ENCODE data around the gene FSTL5.

FSTL5 gene

DNA sequence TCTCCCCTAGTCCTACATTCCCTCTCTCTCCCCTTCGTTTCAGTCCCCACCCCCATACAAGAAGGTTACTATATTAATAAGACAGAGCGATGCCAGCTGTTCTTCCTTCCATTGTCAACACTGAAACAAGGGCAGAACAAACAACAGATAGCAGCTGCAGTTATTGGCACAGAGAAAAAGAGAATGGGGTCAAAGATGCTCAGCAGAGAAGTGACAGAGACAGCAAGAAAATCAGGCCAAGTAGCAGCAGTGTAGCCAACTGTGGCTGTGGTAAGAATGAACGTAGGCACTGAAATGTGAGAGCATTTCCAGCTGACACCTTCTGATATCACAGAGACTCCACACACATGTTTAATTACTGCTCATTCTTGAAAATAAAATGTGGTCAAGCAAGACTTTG lies 641.8 kb downstream of the FSTL5 start:
- Histone ChIP-seq H3K36me3 (ENCODE audit: insufficient read depth, low read length) (no peaks in the 10 kb centered on the region), H3K4me1 (ENCODE audit: insufficient read depth, low read length) (peaks cover 19% of the 10 kb centered on the region; the same call in 1 of the 2 replicates), H3K4me3 (ENCODE audit: low read length) (no peak overlapping the region), H3K9ac (ENCODE audit: low read depth, low read length) (no peak overlapping the region), H3K9me3 (ENCODE audit: insufficient read depth, low read depth, low read length) (no peaks in the 10 kb centered on the region), H3K27me3 (ENCODE audit: insufficient read depth, low read length) (no peaks in the 10 kb centered on the region), H3K27ac (ENCODE audit: low read depth, low read length) (no peak overlapping the region)
- WGBS: 91% methylated on average over 3 of the region's 3 CpGs

DNA sequence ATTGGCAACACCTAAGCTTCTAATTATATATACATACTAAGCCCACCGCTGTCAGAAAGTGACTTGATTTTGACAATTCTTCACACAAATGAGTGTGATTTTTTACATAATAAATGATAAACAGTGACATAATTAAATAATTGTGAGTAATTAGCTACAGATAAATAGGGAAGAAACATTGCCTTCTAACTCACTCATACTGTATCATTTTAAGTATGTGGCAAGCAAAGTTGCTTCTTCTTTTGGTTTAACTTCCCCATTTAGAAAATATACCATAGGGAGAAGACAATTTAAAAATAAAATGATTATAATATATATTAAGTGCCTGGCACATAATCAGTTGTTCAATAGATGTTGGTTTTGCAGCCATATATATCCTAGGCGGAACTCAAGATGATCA lies 644.2 kb downstream of the FSTL5 start:
- Histone ChIP-seq H3K27me3 (ENCODE audit: insufficient read depth, low read length) (no peaks in the 10 kb centered on the region), H3K36me3 (ENCODE audit: insufficient read depth, low read length) (no peaks in the 10 kb centered on the region), H3K4me1 (ENCODE audit: insufficient read depth, low read length) (peaks cover 14% of the 10 kb centered on the region; the same call in 1 of the 2 replicates), H3K27ac (ENCODE audit: low read depth, low read length) (no peak overlapping the region), H3K9me3 (ENCODE audit: insufficient read depth, low read depth, low read length) (no peaks in the 10 kb centered on the region), H3K4me3 (ENCODE audit: low read length) (no peak overlapping the region), H3K9ac (ENCODE audit: low read depth, low read length) (no peak overlapping the region)
- 100% methylated on average over 1 of the region's 2 CpGs for WGBS

GRCh38 chr4:161517941-161518340 lies 645.9 kb downstream of the FSTL5 start:
- H3K4me1 ChIP-seq (ENCODE audit: insufficient read depth, low read length): no peaks in the 10 kb centered on the region
- 92% methylated on average over 3 of the region's 3 CpGs for WGBS
- H3K36me3 ChIP-seq (ENCODE audit: insufficient read depth, low read length): no peaks in the 10 kb centered on the region

DNA sequence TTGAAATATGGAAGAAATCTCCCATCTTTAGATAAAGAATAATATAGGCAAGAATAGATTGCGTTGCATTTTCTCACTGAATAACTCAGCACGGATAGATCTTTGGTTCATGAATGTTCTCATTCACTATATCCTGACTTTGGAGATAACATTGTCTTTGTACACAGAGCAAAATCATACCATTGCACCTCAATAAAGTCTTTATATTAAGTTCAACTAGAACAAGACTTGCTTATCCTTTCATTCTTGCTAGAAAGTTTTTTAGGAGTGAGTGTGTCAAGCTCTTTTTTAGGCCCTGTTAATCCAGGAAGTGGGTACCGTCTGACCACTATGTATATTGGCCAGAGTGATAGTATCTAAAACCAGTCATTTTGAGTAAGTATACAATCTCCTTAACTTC lies 658.7 kb downstream of the FSTL5 start:
- Histone ChIP-seq H3K9ac (ENCODE audit: low read depth, low read length) (no peak overlapping the region), H3K27ac (ENCODE audit: low read depth, low read length) (no peak overlapping the region), H3K4me1 (ENCODE audit: insufficient read depth, low read length) (no peaks in the 10 kb centered on the region), H3K9me3 (ENCODE audit: insufficient read depth, low read depth, low read length) (no peaks in the 10 kb centered on the region), H3K36me3 (ENCODE audit: insufficient read depth, low read length) (no peaks in the 10 kb centered on the region), H3K4me3 (ENCODE audit: low read length) (no peak overlapping the region), H3K27me3 (ENCODE audit: insufficient read depth, low read length) (no peaks in the 10 kb centered on the region)
- 98% methylated on average over 3 of the region's 3 CpGs for WGBS

More at GRCh38 chr4:161517941-161518340, 645.9 kb downstream of the FSTL5 start:
- no peaks in the 10 kb centered on the region for H3K9me3 ChIP-seq (ENCODE audit: insufficient read depth, low read depth, low read length)
- no peaks in the 10 kb centered on the region for H3K27me3 ChIP-seq (ENCODE audit: insufficient read depth, low read length)
- no peak overlapping the region for H3K9ac ChIP-seq (ENCODE audit: low read depth, low read length)
- no peak overlapping the region for H3K4me3 ChIP-seq (ENCODE audit: low read length)
- no peak overlapping the region for H3K27ac ChIP-seq (ENCODE audit: low read depth, low read length)

DNA sequence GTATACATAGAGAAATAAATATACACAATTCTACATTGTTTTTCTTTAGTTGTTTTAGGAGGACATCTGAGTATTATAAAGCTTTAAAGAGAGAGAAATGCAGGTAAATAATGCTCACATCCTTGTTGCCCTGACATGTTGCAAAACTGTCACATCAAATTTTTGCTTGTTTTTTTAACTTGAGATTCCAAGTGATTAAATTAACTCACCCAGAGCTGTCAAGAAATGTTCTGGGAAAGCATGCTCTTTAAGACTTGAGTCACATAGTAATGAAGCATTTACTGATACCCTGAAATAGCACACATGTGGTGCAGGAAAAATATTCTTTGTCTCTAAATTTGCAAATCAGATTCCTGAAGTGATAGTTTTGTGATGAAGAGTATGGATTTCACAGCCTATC lies 665.6 kb downstream of the FSTL5 start:
- Histone ChIP-seq H3K27me3 (ENCODE audit: insufficient read depth, low read length) (no peaks in the 10 kb centered on the region), H3K4me3 (ENCODE audit: low read length) (no peak overlapping the region), H3K9ac (ENCODE audit: low read depth, low read length) (no peak overlapping the region), H3K9me3 (ENCODE audit: insufficient read depth, low read depth, low read length) (no peaks in the 10 kb centered on the region), H3K4me1 (ENCODE audit: insufficient read depth, low read length) (no peaks in the 10 kb centered on the region), H3K27ac (ENCODE audit: low read depth, low read length) (no peak overlapping the region), H3K36me3 (ENCODE audit: insufficient read depth, low read length) (no peaks in the 10 kb centered on the region)

- Histone ChIP-seq H3K27me3 (ENCODE audit: insufficient read depth, low read length) (no peaks in the 10 kb centered on the region), H3K9me3 (ENCODE audit: insufficient read depth, low read depth, low read length) (no peaks in the 10 kb centered on the region), H3K27ac (ENCODE audit: low read depth, low read length) (no peak overlapping the region), H3K4me3 (ENCODE audit: low read length) (no peak overlapping the region), H3K4me1 (ENCODE audit: insufficient read depth, low read length) (no peaks in the 10 kb centered on the region), H3K36me3 (ENCODE audit: insufficient read depth, low read length) (no peaks in the 10 kb centered on the region), H3K9ac (ENCODE audit: low read depth, low read length) (no peak overlapping the region)
- 100% methylated on average over 1 of the region's 1 CpG for WGBS
Observed at GRCh38 chr4:161486461-161486860, 677.3 kb downstream of the FSTL5 start.

GRCh38 chr4:161466316-161466715 lies 697.5 kb downstream of the FSTL5 start:
- Histone ChIP-seq H3K9me3 (ENCODE audit: insufficient read depth, low read depth, low read length) (no peaks in the 10 kb centered on the region), H3K4me3 (ENCODE audit: low read length) (no peak overlapping the region), H3K9ac (ENCODE audit: low read depth, low read length) (no peak overlapping the region), H3K27me3 (ENCODE audit: insufficient read depth, low read length) (no peaks in the 10 kb centered on the region), H3K4me1 (ENCODE audit: insufficient read depth, low read length) (peaks cover 5% of the 10 kb centered on the region; the same call in 1 of the 2 replicates), H3K36me3 (ENCODE audit: insufficient read depth, low read length) (no peaks in the 10 kb centered on the region), H3K27ac (ENCODE audit: low read depth, low read length) (no peak overlapping the region)
- WGBS: 98% methylated on average over 4 of the region's 4 CpGs

- Histone ChIP-seq H3K4me1 (ENCODE audit: insufficient read depth, low read length) (peaks cover 5% of the 10 kb centered on the region; the same call in 1 of the 2 replicates), H3K27ac (ENCODE audit: low read depth, low read length) (no peak overlapping the region), H3K4me3 (ENCODE audit: low read length) (no peak overlapping the region), H3K9ac (ENCODE audit: low read depth, low read length) (no peak overlapping the region), H3K36me3 (ENCODE audit: insufficient read depth, low read length) (no peaks in the 10 kb centered on the region), H3K27me3 (ENCODE audit: insufficient read depth, low read length) (no peaks in the 10 kb centered on the region), H3K9me3 (ENCODE audit: insufficient read depth, low read depth, low read length) (no peaks in the 10 kb centered on the region)
- 99% methylated on average over 1 of the region's 2 CpGs for WGBS
Observed at GRCh38 chr4:161463436-161463835, 700.4 kb downstream of the FSTL5 start.

- no peak overlapping the region for H3K4me3 ChIP-seq (ENCODE audit: low read length)
- H3K36me3 ChIP-seq (ENCODE audit: insufficient read depth, low read length): no peaks in the 10 kb centered on the region
- H3K4me1 ChIP-seq (ENCODE audit: insufficient read depth, low read length): peaks cover 5% of the 10 kb centered on the region; the same call in 1 of the 2 replicates
- no peaks in the 10 kb centered on the region for H3K9me3 ChIP-seq (ENCODE audit: insufficient read depth, low read depth, low read length)
- no peaks in the 10 kb centered on the region for H3K27me3 ChIP-seq (ENCODE audit: insufficient read depth, low read length)
- WGBS: 94% methylated on average over 3 of the region's 3 CpGs
- no peak overlapping the region for H3K9ac ChIP-seq (ENCODE audit: low read depth, low read length)
- H3K27ac ChIP-seq (ENCODE audit: low read depth, low read length): no peak overlapping the region
Observed at GRCh38 chr4:161457906-161458305, 705.9 kb downstream of the FSTL5 start.

GRCh38 chr4:161457311-161457710 lies 706.5 kb downstream of the FSTL5 start:
- Histone ChIP-seq H3K27me3 (ENCODE audit: insufficient read depth, low read length) (no peaks in the 10 kb centered on the region), H3K36me3 (ENCODE audit: insufficient read depth, low read length) (no peaks in the 10 kb centered on the region), H3K27ac (ENCODE audit: low read depth, low read length) (no peak overlapping the region), H3K4me1 (ENCODE audit: insufficient read depth, low read length) (peaks cover 5% of the 10 kb centered on the region; the same call in 1 of the 2 replicates), H3K9ac (ENCODE audit: low read depth, low read length) (no peak overlapping the region), H3K9me3 (ENCODE audit: insufficient read depth, low read depth, low read length) (no peaks in the 10 kb centered on the region), H3K4me3 (ENCODE audit: low read length) (no peak overlapping the region)
- 92% methylated on average over 1 of the region's 1 CpG for WGBS

DNA sequence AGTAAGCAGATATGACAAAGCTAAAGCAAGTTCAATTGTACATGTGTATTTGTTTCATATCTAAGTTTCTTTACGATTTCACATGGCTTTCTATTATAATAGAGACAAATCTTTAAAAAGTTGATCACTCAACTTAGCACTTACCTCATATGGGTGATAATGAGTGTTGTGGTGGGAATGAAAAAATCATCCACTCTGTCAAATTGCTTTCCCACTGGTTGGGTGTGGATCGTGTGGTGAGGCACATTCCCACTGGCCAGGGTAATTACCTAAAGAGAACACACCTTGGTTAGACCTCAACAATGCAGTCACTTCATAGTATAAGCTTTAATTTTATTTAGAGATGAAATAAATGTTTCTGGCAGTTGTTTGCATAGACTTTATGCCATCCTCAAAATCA lies 708.9 kb downstream of the FSTL5 start:
- H3K9me3 ChIP-seq (ENCODE audit: insufficient read depth, low read depth, low read length): no peaks in the 10 kb centered on the region
- no peak overlapping the region for H3K27ac ChIP-seq (ENCODE audit: low read depth, low read length)
- no peak overlapping the region for H3K9ac ChIP-seq (ENCODE audit: low read depth, low read length)
- H3K27me3 ChIP-seq (ENCODE audit: insufficient read depth, low read length): no peaks in the 10 kb centered on the region
- no CpG with 5 or more reads among the region's 2 CpGs for WGBS
- no peaks in the 10 kb centered on the region for H3K36me3 ChIP-seq (ENCODE audit: insufficient read depth, low read length)
- no peak overlapping the region for H3K4me3 ChIP-seq (ENCODE audit: low read length)
- H3K4me1 ChIP-seq (ENCODE audit: insufficient read depth, low read length): no peaks in the 10 kb centered on the region; the same call in 1 of the 2 replicates

DNA sequence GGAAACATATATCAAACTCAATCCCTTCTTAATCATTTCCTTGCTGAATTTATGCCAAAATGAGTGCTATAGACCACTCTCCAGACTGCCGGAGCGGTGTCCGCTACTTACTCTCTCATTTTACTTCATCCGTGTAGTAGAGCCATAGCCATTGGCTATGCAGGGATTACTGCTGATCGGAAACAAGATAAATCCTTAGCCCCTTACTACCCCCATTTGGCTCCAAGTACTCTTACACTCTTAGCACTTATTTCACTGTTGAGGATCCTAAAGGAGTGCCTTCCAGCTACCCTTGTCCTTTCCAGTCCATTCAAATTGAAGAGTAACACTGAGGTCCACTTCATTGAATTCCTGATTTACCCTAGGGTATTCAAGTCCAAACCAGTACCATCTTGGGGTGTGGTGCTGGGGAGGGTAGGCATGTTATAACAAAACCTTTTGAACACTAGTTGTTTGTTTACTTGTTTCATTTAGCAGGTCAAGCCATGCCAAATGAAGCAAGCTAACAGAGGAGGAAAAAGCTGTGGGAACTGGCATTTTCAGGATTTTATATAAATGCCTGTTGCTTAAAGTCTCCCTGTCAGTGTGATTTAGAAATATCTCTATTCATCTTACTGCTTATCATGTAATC lies 715.1 kb downstream of the FSTL5 start:
- H3K4me3 ChIP-seq (ENCODE audit: low read length): no peak overlapping the region
- WGBS: 96% methylated on average over 5 of the region's 5 CpGs

More for the DNA sequence above, 715.1 kb downstream of the FSTL5 start:
- Histone ChIP-seq H3K36me3 (ENCODE audit: insufficient read depth, low read length) (no peaks in the 10 kb centered on the region), H3K9me3 (ENCODE audit: insufficient read depth, low read depth, low read length) (no peaks in the 10 kb centered on the region), H3K27ac (ENCODE audit: low read depth, low read length) (no peak overlapping the region), H3K27me3 (ENCODE audit: insufficient read depth, low read length) (no peaks in the 10 kb centered on the region), H3K9ac (ENCODE audit: low read depth, low read length) (no peak overlapping the region), H3K4me1 (ENCODE audit: insufficient read depth, low read length) (peaks cover 20% of the 10 kb centered on the region)
